Measurements from ENCODE around the gene CYP26B1. TPM values are rescaled to one million over a fixed set of nuclear protein-coding genes. Genes with fewer than 3 reads are reported as not detected.

CYP26B1 gene
- total and polyA plus RNA-seq, 3 donors from 2014 or later = 31.6 to 86.2 (median 42.1) TPM

GRCh38 chr2:72136331-72136730 lies 11.3 kb downstream of the CYP26B1 start:
- Histone ChIP-seq H3K27ac (no peak overlapping the region), H3K4me1 (peaks cover 56% of the 10 kb centered on the region), H3K4me3 (no peak overlapping the region), H3K36me3 (ENCODE audit: low read depth, missing control alignments) (no peaks in the 10 kb centered on the region), H3K9me3 (no peaks in the 10 kb centered on the region), H3K27me3 (no peaks in the 10 kb centered on the region)
- WGBS, 2 donors = 49% methylated on average over 10 of the region's 10 CpGs
- TF ChIP-seq CTCF (IDR thresholded peaks at IDR 0.05) (no peak), POLR2A (IDR thresholded peaks at IDR 0.05) (no peak)
- intact Hi-C loops (cut with DNase I; ENCODE audit: low total_unique reads) = no loop called here
- no peak for DNase-seq

GRCh38 chr2:72135921-72136320 lies 11.7 kb downstream of the CYP26B1 start:
- peaks cover 56% of the 10 kb centered on the region for H3K4me1 ChIP-seq
- no peak overlapping the region for H3K27ac ChIP-seq
- H3K36me3 ChIP-seq (ENCODE audit: low read depth, missing control alignments) = no peaks in the 10 kb centered on the region
- no peaks in the 10 kb centered on the region for H3K9me3 ChIP-seq
- no peak for TF ChIP-seq POLR2A (IDR thresholded peaks at IDR 0.05)
- TF ChIP-seq CTCF (IDR thresholded peaks at IDR 0.05) = no peak
- H3K4me3 ChIP-seq = no peak overlapping the region
- no peak for DNase-seq
- no peaks in the 10 kb centered on the region for H3K27me3 ChIP-seq
- WGBS, 2 donors = 62 to 83% methylated on average over 5 to 8 of the region's 8 CpGs
- intact Hi-C loops (cut with DNase I; ENCODE audit: low total_unique reads) = no loop called here

- WGBS, 2 donors = 78 to 92% methylated on average over 14 to 18 of the region's 19 CpGs
- no peaks in the 10 kb centered on the region for H3K36me3 ChIP-seq (ENCODE audit: low read depth, missing control alignments)
- TF ChIP-seq POLR2A (IDR thresholded peaks at IDR 0.05) = no peak
- no peak for TF ChIP-seq CTCF (IDR thresholded peaks at IDR 0.05)
- no peaks in the 10 kb centered on the region for H3K9me3 ChIP-seq
- H3K27me3 ChIP-seq = no peaks in the 10 kb centered on the region
- peaks cover 56% of the 10 kb centered on the region for H3K4me1 ChIP-seq
- H3K27ac ChIP-seq = no peak overlapping the region
- no peak for DNase-seq
- intact Hi-C loops (cut with DNase I; ENCODE audit: low total_unique reads) = no loop called here
- H3K4me3 ChIP-seq = no peak overlapping the region
Measured at GRCh38 chr2:72134997-72135800, 12.5 kb downstream of the CYP26B1 start.

- Histone ChIP-seq H3K9me3 (no peaks in the 10 kb centered on the region), H3K4me3 (no peak overlapping the region), H3K4me1 (peaks cover 50% of the 10 kb centered on the region), H3K27ac (no peak overlapping the region), H3K36me3 (ENCODE audit: low read depth, missing control alignments) (no peaks in the 10 kb centered on the region), H3K27me3 (no peaks in the 10 kb centered on the region)
- intact Hi-C loops (cut with DNase I; ENCODE audit: low total_unique reads) = no loop called here
- TF ChIP-seq POLR2A (IDR thresholded peaks at IDR 0.05) (no peak), CTCF (IDR thresholded peaks at IDR 0.05) (no peak)
- WGBS, 2 donors = 84 to 98% methylated on average over 8 to 10 of the region's 10 CpGs
- DNase-seq = no peak
Measured at GRCh38 chr2:72134408-72134996, 13.2 kb downstream of the CYP26B1 start.

Measured in testis (tissue), 3 donors.